Sigmoid colon (tissue), 4 donors: ENCODE measurements around the gene DMRT1.

Experiments
- EP300 ChIP-seq, 4 donors: sonication (generic); formaldehyde crosslinking; IDR thresholded peaks; one replicate each; pipeline ENCODE4 v1.6.1; 2017; ENCODE audit warnings: antibody characterized with exemption in 4 of 4
- POLR2A ChIP-seq, 2 donors: fragments of 450-650 bp; IDR thresholded peaks; one replicate each; pipeline ENCODE4 v1.6.1; 2016; ENCODE audit warnings: antibody characterized with exemption in 2 of 2, mild to moderate bottlenecking in 2 of 2, moderate library complexity in 2 of 2
- POLR2AphosphoS5 ChIP-seq, 4 donors: sonication (generic); formaldehyde crosslinking; IDR thresholded peaks; one replicate each; pipeline ENCODE4 v1.6.1; 2017; ENCODE audit warnings: antibody characterized with exemption in 4 of 4
- TF ChIP-seq, protein P1 (sequence below), 4 experiments: fragments of 450-650 bp in 3 of 4; fragments of 200-600 bp in 1 of 4; IDR thresholded peaks; one replicate each; pipeline ENCODE4 v1.5.1; 2016 to 2019; ENCODE audit warnings: antibody characterized with exemption in 4 of 4, mild to moderate bottlenecking in 3 of 4, moderate library complexity in 2 of 4

- TF ChIP-seq, protein P1, sequence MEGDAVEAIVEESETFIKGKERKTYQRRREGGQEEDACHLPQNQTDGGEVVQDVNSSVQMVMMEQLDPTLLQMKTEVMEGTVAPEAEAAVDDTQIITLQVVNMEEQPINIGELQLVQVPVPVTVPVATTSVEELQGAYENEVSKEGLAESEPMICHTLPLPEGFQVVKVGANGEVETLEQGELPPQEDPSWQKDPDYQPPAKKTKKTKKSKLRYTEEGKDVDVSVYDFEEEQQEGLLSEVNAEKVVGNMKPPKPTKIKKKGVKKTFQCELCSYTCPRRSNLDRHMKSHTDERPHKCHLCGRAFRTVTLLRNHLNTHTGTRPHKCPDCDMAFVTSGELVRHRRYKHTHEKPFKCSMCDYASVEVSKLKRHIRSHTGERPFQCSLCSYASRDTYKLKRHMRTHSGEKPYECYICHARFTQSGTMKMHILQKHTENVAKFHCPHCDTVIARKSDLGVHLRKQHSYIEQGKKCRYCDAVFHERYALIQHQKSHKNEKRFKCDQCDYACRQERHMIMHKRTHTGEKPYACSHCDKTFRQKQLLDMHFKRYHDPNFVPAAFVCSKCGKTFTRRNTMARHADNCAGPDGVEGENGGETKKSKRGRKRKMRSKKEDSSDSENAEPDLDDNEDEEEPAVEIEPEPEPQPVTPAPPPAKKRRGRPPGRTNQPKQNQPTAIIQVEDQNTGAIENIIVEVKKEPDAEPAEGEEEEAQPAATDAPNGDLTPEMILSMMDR (IDR thresholded peaks at IDR 0.05): no peak
- TF ChIP-seq POLR2A (IDR thresholded peaks at IDR 0.05) (no peak), POLR2AphosphoS5 (IDR thresholded peaks at IDR 0.05) (no peak), EP300 (IDR thresholded peaks at IDR 0.05) (no peak)
Measured at GRCh38 chr9:1007312-1007711, 165.8 kb downstream of the DMRT1 start.
